Loucy (cell line): ENCODE data around the gene CBX7.

Experiments used
- H2AFZ ChIP-seq: fragments of 200-600 bp; sonication (generic); 2 replicates; pipeline ENCODE4 v1.6.0; 2016; ENCODE audit warnings: antibody characterized with exemption, mild to moderate bottlenecking, low read length, moderate library complexity
- H3F3A ChIP-seq: fragments of 200-600 bp; 2 replicates; pipeline ENCODE4 v1.6.0; 2016; ENCODE audit warnings: antibody characterized with exemption, low read depth, mild to moderate bottlenecking
- H3K27me3 ChIP-seq: fragments of 200-600 bp; sonication (generic); 2 replicates; pipeline ENCODE4 v1.6.1; 2014; ENCODE audit warnings: low read length, mild to moderate bottlenecking; ENCODE audit not compliant: insufficient read depth, poor library complexity, severe bottlenecking
- H3K36me3 ChIP-seq: fragments of 200-600 bp; sonication (generic); 2 replicates; pipeline ENCODE4 v1.6.1; 2016; ENCODE audit warnings: low read length; ENCODE audit not compliant: insufficient read depth
- H3K4me1 ChIP-seq: fragments of 200-600 bp; sonication (generic); 2 replicates; pipeline ENCODE4 v1.5.1; 2014; ENCODE audit warnings: low read length, mild to moderate bottlenecking; ENCODE audit not compliant: insufficient read depth, poor library complexity, severe bottlenecking
- H3K4me2 ChIP-seq: fragments of 200-600 bp; sonication (generic); 2 replicates; pipeline ENCODE4 v1.6.0; 2014; ENCODE audit warnings: antibody characterized with exemption, low read length, low read depth, mild to moderate bottlenecking; ENCODE audit not compliant: poor library complexity, severe bottlenecking
- H3K4me3 ChIP-seq: fragments of 200-600 bp; sonication (generic); 2 replicates; pipeline ENCODE4 v1.5.1; 2014; ENCODE audit warnings: low read length, mild to moderate bottlenecking, mixed read lengths; ENCODE audit not compliant: poor library complexity, severe bottlenecking
- H3K79me2 ChIP-seq: fragments of 200-600 bp; sonication (generic); 2 replicates; pipeline ENCODE4 v1.6.1; 2014; ENCODE audit warnings: low read length; ENCODE audit not compliant: insufficient read depth
- H3K9ac ChIP-seq: fragments of 200-600 bp; sonication (generic); 2 replicates; pipeline ENCODE4 v1.6.0; 2014; ENCODE audit warnings: mild to moderate bottlenecking, low read depth, low read length, moderate library complexity; ENCODE audit not compliant: poor library complexity, severe bottlenecking
- H3K9me2 ChIP-seq: fragments of 200-600 bp; sonication (generic); replicated peaks from 2 replicates; pipeline ENCODE4 v1.6.1; 2016; ENCODE audit warnings: low read depth, low read length, mixed read lengths
- H3K9me3 ChIP-seq: fragments of 200-600 bp; sonication (generic); 2 replicates; pipeline ENCODE4 v1.6.1; 2014; ENCODE audit warnings: mild to moderate bottlenecking, antibody characterized with exemption, low read length, low read depth; ENCODE audit not compliant: insufficient read depth
- H4K20me1 ChIP-seq: fragments of 200-600 bp; sonication (generic); 2 replicates; pipeline ENCODE4 v1.6.0; 2014; ENCODE audit warnings: antibody characterized with exemption, low read length, mild to moderate bottlenecking; ENCODE audit not compliant: insufficient read depth, poor library complexity, severe bottlenecking
- EZH2phosphoT487 ChIP-seq: fragments of 200-600 bp; IDR thresholded peaks from 2 replicates; pipeline ENCODE4 v1.6.1; 2018; ENCODE audit warnings: antibody characterized with exemption, mild to moderate bottlenecking, moderate library complexity, borderline replicate concordance
- TF ChIP-seq, protein P1 (sequence below): fragments of 200-600 bp; sonication (generic); conservative IDR thresholded peaks from 2 replicates; pipeline ENCODE4 v1.5.1; 2014; ENCODE audit warnings: mild to moderate bottlenecking, antibody characterized with exemption, low read length

CBX7 gene

DNA sequence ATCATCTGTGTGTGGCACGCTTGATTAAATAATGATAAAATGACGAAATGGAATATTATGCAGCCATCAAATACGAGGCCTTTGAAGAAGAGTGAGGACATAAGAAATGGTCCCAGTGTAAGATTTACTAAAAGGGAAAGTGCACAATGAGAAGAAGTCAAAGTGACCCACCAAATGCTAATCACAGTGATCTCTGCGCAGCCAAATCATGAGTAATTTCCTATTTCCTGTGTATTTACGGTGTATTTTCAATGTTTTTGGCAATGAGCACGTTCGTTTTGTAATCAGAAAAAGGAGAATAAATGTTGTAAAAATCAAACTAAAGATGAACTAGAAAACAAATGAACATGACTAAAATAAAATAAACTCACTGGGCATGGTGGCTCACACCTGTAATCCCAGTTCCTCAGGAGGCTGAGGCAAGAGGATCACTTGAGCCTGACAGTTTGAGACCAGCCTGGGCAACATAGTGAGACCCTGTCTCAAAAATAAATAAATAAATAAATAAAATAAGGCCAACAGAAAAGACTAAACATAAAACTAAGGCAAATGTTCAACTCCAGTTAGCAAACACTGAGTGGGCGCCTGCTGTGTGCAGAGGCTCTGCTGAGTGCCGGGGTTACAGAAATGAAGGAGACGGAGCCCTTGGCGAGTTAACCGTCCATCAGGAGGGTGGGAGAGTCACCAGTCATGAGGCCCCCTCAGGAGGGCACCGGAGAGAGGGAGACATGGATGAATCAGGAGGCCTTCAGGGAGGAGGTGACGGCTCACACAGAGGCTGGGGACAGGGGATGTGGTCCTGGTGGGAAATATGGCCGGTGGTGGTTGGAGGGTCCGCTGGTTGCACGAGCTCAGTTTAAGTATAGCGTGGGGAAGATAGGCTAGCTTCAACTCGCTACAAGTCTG lies 26.0 kb upstream of the CBX7 start:
- Histone ChIP-seq H3K9me2 (no peaks in the 10 kb centered on the region), H4K20me1 (no peaks in the 10 kb centered on the region), H3K4me2 (no peak overlapping the region), H3K9me3 (no peaks in the 10 kb centered on the region), H3K36me3 (no peaks in the 10 kb centered on the region), H2AFZ (no peak overlapping the region), H3K79me2 (no peaks in the 10 kb centered on the region), H3K4me1 (peaks cover 15% of the 10 kb centered on the region), H3K9ac (no peak overlapping the region), H3F3A (no peaks in the 10 kb centered on the region), H3K27me3 (no peaks in the 10 kb centered on the region), H3K4me3 (no peak overlapping the region)
- TF ChIP-seq, protein P1, sequence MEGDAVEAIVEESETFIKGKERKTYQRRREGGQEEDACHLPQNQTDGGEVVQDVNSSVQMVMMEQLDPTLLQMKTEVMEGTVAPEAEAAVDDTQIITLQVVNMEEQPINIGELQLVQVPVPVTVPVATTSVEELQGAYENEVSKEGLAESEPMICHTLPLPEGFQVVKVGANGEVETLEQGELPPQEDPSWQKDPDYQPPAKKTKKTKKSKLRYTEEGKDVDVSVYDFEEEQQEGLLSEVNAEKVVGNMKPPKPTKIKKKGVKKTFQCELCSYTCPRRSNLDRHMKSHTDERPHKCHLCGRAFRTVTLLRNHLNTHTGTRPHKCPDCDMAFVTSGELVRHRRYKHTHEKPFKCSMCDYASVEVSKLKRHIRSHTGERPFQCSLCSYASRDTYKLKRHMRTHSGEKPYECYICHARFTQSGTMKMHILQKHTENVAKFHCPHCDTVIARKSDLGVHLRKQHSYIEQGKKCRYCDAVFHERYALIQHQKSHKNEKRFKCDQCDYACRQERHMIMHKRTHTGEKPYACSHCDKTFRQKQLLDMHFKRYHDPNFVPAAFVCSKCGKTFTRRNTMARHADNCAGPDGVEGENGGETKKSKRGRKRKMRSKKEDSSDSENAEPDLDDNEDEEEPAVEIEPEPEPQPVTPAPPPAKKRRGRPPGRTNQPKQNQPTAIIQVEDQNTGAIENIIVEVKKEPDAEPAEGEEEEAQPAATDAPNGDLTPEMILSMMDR: no peak
- TF ChIP-seq EZH2phosphoT487: no peak

GRCh38 chr22:39177791-39178190 lies 25.3 kb upstream of the CBX7 start:
- no peaks in the 10 kb centered on the region for H3F3A ChIP-seq
- H3K79me2 ChIP-seq: no peaks in the 10 kb centered on the region
- H3K4me3 ChIP-seq: no peak overlapping the region
- no peaks in the 10 kb centered on the region for H3K9me2 ChIP-seq
- H3K9ac ChIP-seq: no peak overlapping the region
- H3K36me3 ChIP-seq: no peaks in the 10 kb centered on the region
- no peaks in the 10 kb centered on the region for H3K9me3 ChIP-seq
- H3K27me3 ChIP-seq: no peaks in the 10 kb centered on the region
- H4K20me1 ChIP-seq: no peaks in the 10 kb centered on the region
- H2AFZ ChIP-seq: no peak overlapping the region
- TF ChIP-seq EZH2phosphoT487: no peak
- TF ChIP-seq, protein P1: no peak
- H3K4me2 ChIP-seq: no peak overlapping the region
- H3K4me1 ChIP-seq: peaks cover 15% of the 10 kb centered on the region

GRCh38 chr22:39177456-39177775 lies 24.9 kb upstream of the CBX7 start:
- no peak for TF ChIP-seq EZH2phosphoT487
- TF ChIP-seq, protein P1: no peak
- no peaks in the 10 kb centered on the region for H3K27me3 ChIP-seq
- no peaks in the 10 kb centered on the region for H3K79me2 ChIP-seq
- no peaks in the 10 kb centered on the region for H3F3A ChIP-seq
- peaks cover 15% of the 10 kb centered on the region for H3K4me1 ChIP-seq
- no peaks in the 10 kb centered on the region for H3K36me3 ChIP-seq
- no peak overlapping the region for H3K4me3 ChIP-seq
- H3K4me2 ChIP-seq: no peak overlapping the region
- no peaks in the 10 kb centered on the region for H3K9me2 ChIP-seq
- H3K9ac ChIP-seq: no peak overlapping the region
- H2AFZ ChIP-seq: no peak overlapping the region
- H3K9me3 ChIP-seq: no peaks in the 10 kb centered on the region
- H4K20me1 ChIP-seq: no peaks in the 10 kb centered on the region
